Subcutaneous adipose tissue (tissue), 4 donors: Measurements from ENCODE around the gene NODAL. TPM values are rescaled to one million over a fixed set of nuclear protein-coding genes. Genes with fewer than 3 reads are reported as not detected.

Source experiments
- CTCF ChIP-seq: fragments of 450-650 bp; IDR thresholded peaks from one replicate; pipeline ENCODE4 v1.5.1; 2016; ENCODE audit warnings: low read depth, mild to moderate bottlenecking, control low read depth, antibody characterized with exemption, moderate library complexity
- total RNA-seq, 4 donors: library from RNA; depleted of rRNA; stranded (reverse); fragments of >200 nt; gene quantifications; one replicate each; pipeline ENCODE4 v1.1.0, GENCODE V29; 2016

The NODAL gene
- total RNA-seq, 4 donors from 2014 or later, result not detected

GRCh38 chr10:70425096-70425495 is 16.4 kb downstream of the NODAL start:
- no peak for TF ChIP-seq CTCF

GRCh38 chr10:70424320-70424719 is 17.2 kb downstream of the NODAL start:
- TF ChIP-seq CTCF, result no peak

GRCh38 chr10:70418713-70419112 is 22.8 kb downstream of the NODAL start:
- TF ChIP-seq CTCF, result no peak

GRCh38 chr10:70418229-70418628 is 23.3 kb downstream of the NODAL start:
- TF ChIP-seq CTCF, result no peak

GRCh38 chr10:70417568-70417967 is 23.9 kb downstream of the NODAL start:
- no peak for TF ChIP-seq CTCF

GRCh38 chr10:70412356-70412755 is 29.1 kb downstream of the NODAL start:
- TF ChIP-seq CTCF, result no peak

- TF ChIP-seq CTCF, result no peak
Measured at GRCh38 chr10:70410608-70411007, 30.9 kb downstream of the NODAL start.
